Measurements from ENCODE around the gene PTPRA.
"Not testable (repeated sequence)": the region's sequence is repeated elsewhere in the genome, so short reads cannot be mapped to it uniquely, and the experiment has no call there.

The PTPRA gene

DNA sequence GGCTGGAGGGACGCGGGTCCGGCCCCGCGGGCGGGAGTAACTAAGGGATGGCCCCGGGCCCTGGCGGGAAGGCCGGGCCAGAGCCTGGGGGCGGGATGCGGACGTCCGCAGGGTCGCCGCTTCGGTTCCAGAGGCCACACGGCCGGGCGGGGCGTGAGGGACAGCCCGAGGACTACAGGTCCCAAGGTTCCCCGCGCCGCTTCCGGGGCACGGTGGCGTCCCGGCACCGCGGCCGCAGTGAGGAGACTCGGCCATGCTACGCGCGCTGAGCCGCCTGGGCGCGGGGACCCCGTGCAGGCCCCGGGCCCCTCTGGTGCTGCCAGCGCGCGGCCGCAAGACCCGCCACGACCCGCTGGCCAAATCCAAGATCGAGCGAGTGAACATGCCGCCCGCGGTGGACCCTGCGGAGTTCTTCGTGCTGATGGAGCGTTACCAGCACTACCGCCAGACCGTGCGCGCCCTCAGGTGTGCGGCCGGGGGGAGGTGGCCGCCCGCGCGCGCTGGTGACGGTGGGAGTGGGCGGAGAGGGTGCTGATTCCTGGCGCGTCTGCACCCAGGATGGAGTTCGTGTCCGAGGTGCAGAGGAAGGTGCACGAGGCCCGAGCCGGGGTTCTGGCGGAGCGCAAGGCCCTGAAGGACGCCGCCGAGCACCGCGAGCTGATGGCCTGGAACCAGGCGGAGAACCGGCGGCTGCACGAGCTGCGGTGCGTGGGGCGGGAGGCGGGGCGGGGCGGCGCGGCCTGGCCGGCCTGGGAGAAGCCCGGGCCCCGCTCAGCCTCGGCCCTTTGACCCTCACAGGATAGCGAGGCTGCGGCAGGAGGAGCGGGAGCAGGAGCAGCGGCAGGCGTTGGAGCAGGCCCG, 172.8 kb downstream of the PTPRA start, which contains the start of gene MRPS26:
Gene MRPS26, plus strand, starts transcription at position 237 of the 861 bp plus-strand sequence. Its CDS starts 17 bp downstream, at position 254.
- DNase-seq, result peak; percentile 71

DNA sequence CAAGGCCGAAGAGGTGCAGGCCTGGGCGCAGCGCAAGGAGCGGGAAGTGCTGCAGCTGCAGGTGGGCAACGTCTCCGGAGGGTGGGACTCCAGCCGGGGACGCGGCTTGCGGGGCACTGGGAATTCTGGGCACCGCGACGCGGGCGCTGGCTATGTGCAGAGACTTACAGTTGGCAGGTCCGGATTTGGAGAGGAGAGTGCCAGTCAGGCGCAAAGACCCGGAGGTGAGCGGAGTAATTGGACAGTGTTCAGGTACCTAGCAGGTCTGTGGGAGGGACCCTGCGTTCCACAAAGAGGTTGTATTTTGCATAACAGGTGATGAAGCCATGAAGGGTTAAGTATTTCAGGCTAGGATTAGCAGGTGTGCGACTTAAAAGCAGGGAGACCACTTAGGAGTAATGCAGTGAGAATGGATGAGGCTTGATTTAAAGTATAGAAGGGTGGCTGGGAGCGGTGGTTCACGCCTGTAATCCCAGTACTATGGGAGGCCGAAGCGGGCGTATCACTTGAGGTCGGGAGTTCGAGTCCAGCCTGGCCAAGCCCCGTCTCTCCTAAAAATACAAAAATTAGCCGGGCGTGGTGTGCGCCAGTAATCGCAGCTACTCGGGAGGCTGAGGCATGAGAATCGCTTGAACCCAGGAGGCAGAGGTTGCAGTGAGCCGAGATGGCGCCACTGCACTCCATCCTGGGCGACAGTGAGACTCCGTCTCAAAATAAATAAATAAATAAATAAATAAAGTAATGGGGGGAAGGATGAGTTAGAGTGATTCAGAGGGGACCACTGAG, 173.6 kb downstream of the PTPRA start:
- no peak for DNase-seq

DNA sequence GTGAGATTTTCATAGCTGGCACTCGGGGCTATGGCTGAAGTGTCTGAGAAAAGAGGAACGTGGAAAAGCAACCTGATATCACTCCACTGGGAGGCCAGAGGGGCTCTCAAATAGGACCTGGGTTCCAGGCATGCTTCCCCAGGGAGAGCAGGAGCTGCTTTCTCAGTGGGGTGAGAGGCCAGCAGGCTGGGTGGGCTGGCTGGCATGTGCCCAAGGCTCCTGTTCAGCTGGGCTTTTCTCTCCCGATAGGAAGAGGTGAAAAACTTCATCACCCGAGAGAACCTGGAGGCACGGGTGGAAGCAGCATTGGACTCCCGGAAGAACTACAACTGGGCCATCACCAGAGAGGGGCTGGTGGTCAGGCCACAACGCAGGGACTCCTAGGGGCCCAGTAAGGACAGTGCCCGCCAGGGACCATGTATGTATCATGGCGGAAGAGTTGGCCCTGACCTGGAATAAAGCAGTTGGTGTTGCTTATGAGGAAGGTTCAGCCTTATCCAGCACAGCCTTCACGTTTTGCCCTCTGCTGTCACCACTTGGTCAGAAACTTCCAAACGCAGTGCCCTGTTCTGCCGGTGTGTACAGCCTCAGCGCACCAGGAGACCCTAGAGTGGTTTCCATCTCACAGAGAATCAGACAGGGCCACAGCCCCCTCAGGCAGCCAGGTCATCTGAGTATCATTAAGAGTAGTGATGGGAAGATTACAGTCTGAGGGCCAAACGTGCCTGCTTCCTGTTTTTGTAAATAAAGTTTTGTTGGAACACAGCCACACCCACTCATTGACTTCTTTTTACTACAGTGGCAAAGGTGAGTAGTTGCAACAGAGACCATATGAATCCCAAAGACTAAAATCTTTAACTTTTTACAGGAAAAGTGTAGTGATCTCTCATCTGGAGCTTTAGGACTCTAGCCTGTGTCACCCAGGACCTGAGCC, 174.5 kb downstream of the PTPRA start:
- no peak for DNase-seq

DNA sequence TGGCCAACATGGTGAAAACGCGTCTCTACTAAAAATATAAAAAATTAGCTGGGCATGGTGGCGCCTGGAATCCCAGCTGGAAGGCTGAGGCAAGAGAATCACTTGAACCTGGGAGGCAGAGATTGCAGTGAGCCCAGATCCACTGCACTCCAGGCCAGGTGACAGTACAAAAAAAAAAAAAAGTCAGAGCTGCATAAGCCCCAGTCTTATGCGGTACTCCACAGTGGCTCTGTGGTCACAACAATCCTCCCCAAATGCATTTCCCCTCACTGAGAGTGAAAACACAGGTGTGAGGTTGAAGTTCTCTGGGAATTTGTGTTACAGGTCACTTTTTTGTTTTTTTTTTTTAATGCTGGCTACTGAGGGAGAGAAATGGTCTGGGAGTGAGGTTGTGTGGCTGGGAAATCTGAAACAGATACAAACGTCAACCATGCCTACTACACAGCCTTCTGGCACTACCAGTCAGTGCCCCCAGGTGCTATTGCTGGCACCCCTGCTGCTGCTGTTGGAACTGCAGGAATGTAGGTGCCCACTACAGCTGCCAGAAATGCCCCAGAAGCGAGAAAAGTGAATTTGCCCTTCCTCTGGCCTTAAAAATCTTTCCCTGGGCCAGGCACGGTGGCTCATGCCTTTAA, 178.2 kb downstream of the PTPRA start:
- DNase-seq, result no peak

DNA sequence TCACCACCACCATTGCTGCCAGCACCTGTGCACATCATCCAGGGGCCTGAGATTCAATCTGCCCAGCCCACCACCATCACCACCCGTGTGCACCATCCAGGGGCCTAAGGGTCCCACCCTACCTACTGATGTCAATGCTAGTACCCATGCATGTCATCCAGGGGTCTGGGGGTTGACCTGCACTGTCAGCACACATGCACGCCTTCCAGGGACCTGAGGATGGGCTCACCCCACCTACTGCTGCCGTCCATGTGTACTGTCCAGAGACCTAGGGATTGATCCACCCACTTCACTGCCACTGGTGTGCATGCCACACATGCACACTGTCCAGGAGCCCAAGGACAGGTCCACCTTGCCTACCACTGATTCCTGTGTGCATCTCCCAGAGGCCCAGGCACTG, 186.2 kb downstream of the PTPRA start:
- DNase-seq, result no peak

DNA sequence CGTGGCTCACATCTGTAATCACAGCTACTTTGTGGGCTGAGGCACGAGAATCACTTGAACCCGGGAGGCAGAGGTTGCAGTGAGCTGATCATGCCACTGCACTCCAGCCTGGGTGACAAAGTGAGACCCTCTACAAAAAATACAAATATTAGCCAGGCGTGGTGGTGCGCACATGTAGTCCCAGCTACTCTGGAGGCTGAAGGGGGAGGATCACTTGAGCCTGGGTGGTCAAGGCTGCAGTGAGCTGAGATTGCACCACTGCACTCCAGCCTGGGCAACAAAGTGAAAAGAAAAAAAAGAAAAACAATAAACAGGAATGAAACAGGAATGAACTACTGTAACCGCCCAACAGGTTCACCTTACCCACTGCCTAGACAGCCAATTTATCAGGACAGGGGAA, 190.8 kb downstream of the PTPRA start:
- not testable (repeated sequence) for DNase-seq

DNA sequence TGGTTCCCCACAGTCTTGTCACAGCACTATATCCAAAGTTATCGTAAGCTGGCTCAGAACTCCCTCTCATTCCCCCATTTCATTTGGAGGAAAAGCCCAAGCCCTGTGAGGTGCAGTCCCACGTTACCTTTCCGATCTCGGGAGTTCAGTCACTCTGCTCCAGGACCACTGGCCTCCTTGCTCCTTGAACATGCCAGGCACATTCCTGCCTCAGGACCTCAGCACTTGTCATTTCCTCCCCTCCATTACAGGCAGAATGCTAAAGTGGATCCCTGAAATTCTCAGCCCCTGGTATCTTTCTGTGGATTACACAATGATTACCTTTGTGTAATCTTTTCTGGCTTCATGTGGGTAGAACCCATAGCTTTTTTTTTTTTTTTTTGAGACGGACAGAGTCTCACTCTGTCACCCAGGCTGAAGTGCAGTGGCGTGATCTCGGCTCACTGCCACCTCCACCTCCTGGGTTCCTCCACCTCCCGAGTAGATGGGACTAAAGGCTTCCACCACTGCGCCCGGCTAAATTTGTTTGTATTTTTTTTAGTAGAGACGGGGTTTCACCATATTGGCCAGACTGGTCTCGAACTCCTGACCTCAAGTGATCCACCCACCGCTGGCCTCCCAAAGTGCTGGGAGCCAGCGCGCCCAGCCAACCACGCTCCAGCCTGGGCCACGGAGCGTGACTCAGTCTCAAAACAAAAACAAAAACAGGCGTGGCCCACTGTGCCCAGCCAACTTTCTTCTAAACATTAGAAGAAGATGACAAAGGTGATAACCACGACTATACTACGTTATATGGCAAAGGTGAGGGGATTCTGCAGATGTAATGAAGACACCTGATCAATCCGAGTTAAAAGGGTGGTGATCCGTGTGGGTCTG, 194.1 kb downstream of the PTPRA start:
- DNase-seq, result no peak

DNA sequence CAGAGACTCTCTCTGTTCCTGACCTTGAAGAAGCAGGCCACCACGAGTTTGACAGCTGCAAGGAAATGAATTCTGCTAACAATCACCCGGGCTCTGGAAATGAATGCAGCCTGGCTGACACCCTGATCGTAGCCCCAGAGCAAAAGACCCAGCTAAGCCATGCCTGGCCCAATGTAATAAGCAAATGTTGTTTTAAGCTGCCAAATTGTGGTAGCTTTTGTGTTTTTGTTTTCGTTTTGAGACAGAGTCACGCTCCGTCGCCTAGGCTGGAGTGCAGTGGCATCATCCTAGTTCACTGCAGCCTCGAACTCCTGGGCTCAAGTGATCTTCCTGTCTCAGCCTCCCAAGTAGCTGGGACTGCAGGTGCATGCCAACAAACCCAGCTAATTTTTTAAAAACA, 194.8 kb downstream of the PTPRA start:
- DNase-seq, result no peak

DNA sequence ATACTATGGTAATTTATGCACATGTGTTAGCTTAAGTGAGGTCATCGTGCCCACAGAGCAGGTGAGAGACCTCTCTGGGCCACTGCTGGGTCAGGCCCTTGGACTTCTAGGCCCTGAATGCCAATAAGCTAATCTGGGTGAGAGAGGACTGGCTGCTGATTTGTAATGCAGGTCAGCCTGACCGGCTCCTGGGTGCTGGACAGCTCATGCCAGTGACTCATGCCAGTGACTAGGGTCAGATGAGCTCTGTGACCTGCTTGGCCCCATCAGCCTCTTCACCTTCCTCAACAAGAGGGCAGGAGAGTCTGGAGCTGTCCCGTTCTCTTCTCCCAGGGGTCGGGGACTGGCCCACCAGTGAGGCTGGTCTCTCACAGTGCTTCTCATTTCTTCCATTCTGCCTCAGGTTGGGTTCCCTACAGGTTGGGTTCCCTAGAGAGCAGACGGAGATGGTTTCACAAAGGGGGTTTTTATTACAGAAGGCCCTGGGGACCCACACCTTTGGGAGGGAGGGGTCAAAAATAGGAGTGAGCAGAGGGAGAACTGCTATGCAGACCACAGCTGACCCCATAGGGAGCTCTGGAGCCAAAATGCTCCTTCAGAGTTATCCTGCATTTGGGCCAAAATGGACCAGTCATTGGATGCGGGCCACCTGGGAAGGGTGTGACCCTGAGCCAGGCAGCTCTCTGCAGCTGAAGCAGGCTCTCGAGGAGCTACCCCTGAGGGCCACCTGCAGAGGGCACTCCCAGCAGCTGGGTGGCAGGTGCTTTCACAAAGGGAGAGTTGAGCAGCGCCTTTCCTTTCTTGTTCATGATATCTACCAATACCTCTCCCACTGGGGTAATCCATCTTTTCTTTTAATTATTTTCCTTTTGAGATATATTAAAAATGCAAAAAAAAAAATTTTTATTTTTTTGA, 196.0 kb downstream of the PTPRA start:
- DNase-seq, result peak; percentile 34

DNA sequence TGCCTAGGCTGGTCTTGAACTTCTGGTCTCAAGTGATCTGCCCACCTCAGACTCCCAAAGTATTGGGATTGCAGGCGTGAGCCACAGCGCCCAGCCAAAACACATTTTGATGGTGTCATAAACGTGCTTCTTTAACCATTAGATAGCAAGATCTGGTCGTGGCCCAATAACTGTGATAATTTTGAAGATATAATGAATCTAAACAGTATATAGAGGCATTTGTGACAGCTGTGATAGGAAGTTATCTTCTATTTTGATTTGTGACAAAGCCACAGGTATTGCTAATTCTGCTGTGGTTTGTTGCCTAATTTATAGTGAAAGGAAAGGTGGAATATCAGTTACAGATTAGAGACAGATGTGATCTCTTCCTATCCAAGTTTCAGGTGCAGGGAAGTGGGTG, 197.4 kb downstream of the PTPRA start:
- DNase-seq, result no peak

DNA sequence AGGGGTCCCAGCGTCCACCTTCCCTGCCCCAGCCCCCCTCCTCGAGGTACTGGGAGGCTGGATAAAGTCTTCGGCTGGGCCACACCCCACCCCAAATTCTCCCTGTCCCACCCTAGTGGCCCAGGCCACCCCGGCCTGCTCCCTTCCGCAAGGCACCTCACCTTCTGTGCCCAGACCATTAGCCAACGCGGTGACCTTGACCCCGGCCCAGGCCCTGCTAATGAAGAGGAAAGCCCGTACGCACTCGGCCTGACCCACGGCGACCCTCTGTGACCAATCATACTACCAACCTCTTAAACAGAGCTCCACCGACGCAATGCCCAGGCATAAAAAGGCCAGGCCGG, 198.0 kb downstream of the PTPRA start:
- no peak for DNase-seq

DNA sequence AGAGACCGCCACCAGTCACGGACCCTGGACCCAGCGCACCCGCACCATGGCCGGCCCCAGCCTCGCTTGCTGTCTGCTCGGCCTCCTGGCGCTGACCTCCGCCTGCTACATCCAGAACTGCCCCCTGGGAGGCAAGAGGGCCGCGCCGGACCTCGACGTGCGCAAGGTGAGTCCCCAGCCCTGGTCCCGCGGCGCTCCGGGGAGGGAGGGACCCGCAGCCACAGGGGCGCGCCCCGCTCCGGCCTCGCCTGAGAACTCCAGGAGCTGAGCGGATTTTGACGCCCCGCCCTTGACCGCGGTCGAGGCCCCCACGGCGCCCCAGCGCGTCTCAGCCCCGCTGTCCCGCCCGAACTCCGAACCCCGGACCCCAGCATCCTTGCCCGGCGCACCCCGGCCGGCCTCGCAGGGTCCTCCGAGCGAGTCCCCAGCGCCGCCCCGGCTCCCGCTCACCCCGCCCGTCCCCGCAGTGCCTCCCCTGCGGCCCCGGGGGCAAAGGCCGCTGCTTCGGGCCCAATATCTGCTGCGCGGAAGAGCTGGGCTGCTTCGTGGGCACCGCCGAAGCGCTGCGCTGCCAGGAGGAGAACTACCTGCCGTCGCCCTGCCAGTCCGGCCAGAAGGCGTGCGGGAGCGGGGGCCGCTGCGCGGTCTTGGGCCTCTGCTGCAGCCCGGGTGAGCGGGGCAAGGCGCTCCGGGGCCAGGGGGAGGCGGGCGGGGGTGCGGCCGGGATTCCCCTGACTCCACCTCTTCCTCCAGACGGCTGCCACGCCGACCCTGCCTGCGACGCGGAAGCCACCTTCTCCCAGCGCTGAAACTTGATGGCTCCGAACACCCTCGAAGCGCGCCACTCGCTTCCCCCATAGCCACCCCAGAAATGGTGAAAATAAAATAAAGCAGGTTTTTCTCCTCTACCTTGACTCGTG, 198.6 kb downstream of the PTPRA start, which contains the start of gene OXT:
Gene OXT, plus strand, starts transcription at position 11 of the 920 bp plus-strand sequence. Its CDS starts 36 bp downstream, at position 47.
- DNase-seq, result peak; percentile 64

DNA sequence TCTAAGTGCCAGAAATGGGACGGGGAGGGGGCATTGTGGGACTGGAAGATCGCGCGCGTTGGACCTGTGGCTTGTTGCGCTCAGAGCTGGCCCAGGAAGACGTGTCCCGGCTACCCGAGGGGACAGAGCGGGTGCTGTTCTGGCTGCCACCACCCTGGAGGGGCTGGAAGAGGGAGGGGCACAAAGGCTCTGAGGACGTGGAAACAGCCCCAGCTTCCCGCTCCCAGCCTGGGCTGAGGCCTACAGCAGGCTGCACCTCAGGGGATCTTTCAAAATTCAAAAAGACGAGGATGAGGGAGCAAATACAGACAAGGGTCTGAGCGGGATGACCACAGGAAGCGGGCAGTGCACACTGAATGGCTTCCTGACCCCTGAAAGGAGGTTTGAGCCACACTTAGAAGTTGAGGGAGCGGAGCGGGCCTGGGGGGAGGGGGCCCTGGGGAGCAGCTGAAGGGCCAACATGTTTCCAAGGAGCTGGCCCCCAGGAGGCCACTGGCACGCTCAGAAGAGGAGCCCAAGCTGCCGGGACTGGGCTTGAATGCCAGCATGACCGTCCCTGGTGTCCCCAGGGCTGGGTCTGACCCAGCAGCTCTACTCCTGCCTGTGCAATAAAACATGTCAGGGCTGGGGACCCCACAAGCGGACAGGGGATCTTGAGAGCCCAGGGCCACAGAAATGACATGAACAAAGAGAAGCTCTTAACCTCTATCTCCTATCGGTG, 199.4 kb downstream of the PTPRA start:
- no peak for DNase-seq

DNA sequence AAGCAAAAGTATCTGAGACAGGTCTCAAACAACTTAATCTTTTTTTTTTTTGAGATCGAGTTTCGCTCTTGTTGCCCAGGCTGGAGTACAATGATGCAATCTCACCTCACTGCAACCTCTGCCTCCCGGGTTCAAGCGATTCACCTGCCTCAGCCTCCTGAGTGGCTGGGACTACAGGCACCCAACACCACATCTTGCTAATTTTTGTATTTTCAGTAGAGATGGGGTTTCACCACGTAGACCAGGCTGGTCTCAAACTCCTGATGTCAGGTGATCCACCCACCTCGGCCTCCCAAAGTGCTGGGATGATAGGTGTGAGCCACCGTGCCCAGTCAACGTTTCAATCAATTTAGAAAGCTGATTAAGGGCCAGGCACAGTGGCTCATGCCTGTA, 200.0 kb downstream of the PTPRA start:
- not testable (repeated sequence) for DNase-seq

DNA sequence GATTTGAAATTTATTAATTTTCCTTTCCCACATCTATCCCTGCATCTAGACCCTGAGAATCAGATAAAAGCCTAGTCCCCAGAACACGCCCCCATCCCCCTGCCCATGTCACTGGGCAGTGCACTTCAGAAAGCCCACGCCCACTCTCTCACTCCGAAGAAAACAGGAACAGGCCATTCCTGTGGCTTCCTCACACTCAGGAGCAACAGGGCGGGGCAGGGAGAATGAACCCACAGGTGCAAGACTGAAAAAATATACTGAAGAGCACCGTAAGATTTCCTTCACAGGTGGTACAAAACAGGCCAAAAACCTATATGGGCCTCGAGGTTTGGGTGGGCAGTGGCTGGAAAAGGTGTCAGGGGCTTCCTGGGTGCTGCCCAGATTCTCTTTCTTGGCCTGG, 201.5 kb downstream of the PTPRA start:
- no peak for DNase-seq

DNA sequence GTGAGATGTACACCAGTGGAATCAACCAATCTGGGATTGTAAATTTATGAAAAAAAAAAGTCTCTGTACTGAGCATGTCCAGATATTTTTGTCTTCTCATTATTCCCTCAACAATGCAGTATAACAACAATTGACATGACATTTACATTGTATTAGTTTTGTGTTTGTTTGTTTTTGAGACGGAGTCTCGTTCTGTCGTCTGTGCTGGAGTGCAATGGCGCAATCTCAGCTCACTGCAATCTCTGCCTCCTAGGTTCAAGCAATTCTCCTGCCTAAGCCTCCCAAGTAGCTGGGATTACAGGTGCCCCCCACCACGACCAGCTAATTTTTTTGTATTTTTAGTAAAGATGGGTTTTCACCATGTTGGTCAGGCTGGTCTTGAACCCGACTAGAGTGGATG, 202.0 kb downstream of the PTPRA start:
- not testable (repeated sequence) for DNase-seq

DNA sequence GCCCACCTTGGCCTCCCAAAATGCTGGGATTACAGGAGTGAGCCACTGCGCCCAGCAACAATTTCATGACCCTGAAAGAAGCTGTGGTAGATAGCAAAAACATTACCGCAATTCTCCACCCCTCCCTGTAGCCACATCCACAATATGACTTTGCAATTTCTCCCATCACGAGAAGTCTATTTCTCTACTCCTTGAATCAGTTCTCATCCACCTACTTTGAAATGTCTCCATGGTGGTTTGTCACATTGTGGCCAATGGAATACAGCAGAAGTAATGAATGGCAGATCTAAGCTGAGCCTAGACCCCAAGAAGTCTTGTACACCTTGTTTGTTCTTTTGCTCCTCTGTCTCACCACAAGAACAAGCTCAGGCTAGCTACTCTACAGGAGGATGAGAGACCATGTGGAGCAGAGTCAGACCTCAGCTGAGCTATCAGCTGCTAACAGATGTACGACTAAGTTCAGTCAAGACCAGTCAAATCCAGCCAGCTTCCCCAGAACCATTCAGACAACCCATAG, 204.4 kb downstream of the PTPRA start:
- DNase-seq, result no peak

DNA sequence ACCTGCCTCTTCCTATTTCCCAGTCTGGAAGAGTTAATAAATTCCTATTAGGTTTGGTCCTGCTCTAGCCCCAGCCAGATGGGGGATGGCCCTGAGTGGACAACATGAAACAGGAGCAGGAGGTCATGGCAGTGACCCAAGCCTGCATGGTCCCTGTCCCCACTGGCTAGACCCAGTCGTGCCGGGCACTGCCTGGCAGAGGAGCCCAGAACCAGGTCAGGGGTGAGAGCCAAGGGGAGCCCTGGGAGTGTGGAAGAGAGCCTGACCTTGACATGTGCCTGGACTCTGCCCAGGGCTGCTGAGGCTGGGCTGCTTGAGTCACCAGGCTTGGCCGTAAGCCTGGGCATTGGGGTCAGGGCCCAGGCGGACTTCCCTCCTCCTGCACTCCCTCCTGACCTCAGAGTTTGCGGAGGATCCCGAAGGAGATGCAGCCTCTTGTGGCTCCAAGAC, 207.7 kb downstream of the PTPRA start:
- DNase-seq, result no peak
